ENCODE measurements around the gene PRUNE2.

GRCh38 chr9:76789840-76790239, 116.1 kb downstream of the PRUNE2 start:
- no peak for TF ChIP-seq EGR1 (IDR thresholded peaks at IDR 0.05; ENCODE audit: borderline replicate concordance, low read depth, low read length)
- TF ChIP-seq POLR2AphosphoS5 (IDR thresholded peaks at IDR 0.05; ENCODE audit: low read depth, low read length) = no peak
- no peak for TF ChIP-seq TAF1 (IDR thresholded peaks at IDR 0.05; ENCODE audit: low read depth, low read length)
- TF ChIP-seq, protein P1, sequence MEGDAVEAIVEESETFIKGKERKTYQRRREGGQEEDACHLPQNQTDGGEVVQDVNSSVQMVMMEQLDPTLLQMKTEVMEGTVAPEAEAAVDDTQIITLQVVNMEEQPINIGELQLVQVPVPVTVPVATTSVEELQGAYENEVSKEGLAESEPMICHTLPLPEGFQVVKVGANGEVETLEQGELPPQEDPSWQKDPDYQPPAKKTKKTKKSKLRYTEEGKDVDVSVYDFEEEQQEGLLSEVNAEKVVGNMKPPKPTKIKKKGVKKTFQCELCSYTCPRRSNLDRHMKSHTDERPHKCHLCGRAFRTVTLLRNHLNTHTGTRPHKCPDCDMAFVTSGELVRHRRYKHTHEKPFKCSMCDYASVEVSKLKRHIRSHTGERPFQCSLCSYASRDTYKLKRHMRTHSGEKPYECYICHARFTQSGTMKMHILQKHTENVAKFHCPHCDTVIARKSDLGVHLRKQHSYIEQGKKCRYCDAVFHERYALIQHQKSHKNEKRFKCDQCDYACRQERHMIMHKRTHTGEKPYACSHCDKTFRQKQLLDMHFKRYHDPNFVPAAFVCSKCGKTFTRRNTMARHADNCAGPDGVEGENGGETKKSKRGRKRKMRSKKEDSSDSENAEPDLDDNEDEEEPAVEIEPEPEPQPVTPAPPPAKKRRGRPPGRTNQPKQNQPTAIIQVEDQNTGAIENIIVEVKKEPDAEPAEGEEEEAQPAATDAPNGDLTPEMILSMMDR (IDR thresholded peaks at IDR 0.05; ENCODE audit: control extremely low read depth in 1 of 3, insufficient read depth in 1 of 3, low read depth in 1 of 3, low read length in 3 of 3) = no peak

Measured in H1 (cell line).